ENCODE measurements around the gene SHFL.

The SHFL gene

DNA sequence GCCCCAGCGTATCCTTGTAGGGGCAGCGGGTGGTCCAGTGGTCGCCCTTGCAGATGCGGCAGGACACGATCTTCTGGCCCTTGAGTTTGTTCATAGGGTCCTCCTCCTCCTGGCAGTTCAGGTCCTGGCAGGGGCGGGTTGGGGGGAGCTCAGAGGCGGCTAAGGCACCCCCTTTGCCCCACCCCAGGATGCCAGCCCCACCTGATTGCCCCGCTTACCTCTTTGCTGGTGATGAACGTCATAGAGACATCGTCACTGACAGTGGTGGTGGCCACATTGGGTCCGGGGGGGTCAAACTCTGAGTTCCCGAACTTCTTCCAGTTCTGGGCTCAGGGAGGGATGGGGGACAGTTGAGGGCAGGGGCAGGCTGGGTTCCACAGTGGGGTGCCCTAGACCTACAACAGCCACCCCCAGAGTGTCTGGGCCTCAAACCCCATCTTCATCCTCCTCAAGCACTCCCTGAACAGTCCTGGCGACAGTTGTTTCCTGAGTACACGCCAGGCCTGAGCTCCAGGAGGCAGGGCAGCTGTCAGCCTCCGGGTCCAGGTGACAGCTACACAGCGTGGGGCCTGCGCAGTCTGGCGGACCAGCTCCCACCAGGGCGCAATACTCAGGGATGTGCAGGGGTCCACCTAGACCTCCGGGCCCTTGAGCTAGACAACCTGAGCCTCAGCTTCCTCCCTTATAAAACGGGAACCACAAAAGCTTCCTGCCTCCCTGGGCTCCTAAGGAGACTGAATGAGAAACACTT lies 30.9 kb downstream of the SHFL start:
- DNase-seq: no peak
- in situ Hi-C loops (cut with HindIII; ENCODE audit: low pct_ligation_motif_present, low pct_unique_long_range_greater_than_20kb, low sequenced_read_pairs): no loop called here

DNA sequence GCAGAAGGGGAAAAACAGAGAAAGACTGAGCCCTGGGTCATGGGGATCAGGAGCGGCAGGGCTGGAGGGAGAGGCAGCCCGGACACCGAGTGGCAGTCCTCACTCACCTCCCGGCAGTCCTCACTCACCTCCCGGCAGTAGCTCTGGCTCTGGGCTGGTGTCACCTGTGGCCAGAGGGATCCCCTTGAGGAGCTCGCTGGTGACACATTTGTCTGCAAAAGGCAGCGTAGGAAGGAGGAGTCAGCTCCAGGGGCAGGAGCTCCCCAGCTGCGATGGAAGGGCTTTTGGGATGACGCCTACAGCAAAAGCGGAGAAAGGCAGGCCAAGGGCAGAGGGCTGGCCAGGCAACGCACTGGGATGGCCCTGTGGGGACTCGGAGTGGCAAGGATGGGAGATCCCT lies 32.8 kb downstream of the SHFL start:
- DNase-seq: no peak
- in situ Hi-C loops (cut with HindIII; ENCODE audit: low pct_ligation_motif_present, low pct_unique_long_range_greater_than_20kb, low sequenced_read_pairs): no loop called here

DNA sequence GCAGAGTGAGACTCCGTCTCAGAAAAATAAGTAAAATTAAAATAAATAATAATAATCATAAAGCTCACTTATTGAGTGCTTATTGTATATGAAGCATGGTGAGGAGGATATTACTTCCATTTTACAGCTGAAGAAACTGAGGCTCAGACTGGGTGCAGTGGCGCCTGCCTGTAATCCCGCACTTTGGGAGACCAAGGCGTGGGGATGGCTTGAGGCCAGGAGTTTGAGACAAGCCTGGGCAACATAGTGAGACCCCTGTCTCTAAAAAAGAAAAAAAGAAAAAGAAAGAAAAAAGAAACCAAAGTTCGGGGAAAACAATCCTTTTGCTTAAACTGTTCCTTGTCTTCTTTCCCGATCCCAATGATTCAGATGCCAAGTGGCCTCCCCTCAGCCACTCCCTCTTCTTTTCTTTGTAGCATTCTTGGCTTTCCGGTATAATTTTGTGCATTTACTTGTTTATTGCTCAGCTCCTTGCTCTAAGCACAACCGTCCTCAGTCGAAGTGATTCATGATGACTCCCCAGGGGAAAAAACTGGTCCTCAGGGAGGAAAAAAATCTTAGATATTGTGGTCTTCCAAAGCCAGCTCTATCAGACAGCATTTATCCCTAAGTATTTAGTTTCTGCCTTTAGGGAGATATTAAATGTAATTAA lies 34.5 kb downstream of the SHFL start:
- in situ Hi-C loops (cut with HindIII; ENCODE audit: low pct_ligation_motif_present, low pct_unique_long_range_greater_than_20kb, low sequenced_read_pairs): no loop called here
- no peak for DNase-seq

DNA sequence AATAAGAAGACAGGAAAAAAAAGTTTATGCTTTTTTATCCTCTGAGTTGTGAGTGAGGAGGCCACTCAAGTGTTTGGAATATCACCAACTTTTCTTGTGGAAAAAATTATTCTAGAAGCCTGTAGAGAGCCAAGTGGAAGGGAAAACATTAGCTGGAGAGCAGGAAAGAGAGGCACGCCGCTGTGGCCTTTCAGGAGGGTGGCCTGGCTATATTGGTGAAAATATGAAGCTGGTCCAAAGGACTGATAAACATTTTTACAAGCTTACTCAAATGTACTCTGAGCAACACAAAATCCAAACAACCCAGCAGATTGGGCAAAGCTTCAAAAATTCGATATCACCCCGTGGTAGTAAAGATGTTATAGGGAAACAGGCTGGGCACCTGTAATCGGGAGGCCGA lies 35.9 kb downstream of the SHFL start:
- no peak for DNase-seq
- in situ Hi-C loops (cut with HindIII; ENCODE audit: low pct_ligation_motif_present, low pct_unique_long_range_greater_than_20kb, low sequenced_read_pairs): no loop called here

DNA sequence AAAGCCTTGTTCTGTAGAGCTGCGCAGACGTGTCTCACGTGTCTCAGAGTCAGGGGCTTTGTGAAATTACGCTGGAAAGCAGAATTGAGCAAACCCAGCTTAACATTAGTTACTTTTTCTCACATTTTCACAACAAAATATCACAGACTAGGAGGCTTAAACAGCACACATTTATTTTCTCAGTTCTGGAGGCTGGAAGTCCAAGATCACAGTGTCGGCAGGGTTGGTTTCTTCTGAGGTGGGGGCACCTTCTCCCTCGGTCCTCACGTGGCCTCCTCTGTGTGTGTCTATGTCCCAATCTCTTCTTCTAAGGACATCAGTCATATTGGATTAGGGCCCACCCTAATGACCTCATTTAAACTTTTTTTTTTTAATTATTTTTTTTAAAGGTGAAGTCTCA lies 38.3 kb downstream of the SHFL start:
- in situ Hi-C loops (cut with HindIII; ENCODE audit: low pct_ligation_motif_present, low pct_unique_long_range_greater_than_20kb, low sequenced_read_pairs): no loop called here
- DNase-seq: no peak

DNA sequence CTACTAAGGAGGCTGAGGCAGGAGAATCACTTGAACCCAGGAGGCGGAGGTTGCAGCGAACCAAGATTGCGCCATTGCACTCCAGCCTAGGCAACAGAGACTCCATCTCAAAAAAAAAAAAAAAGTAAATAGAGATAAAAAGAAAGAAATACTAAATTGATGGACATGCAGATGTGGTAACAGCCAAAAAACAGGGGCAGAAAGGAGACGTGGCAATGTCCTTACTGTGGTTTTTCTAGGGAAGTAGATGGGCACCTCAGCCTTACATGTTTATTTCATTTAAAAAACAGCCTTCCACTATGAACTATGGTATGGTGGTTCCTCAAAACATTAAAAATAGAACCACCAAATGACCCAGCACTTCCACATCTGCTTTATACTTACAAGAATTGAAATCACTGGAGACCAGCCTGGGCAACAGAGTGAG lies 40.1 kb downstream of the SHFL start:
- in situ Hi-C loops (cut with HindIII; ENCODE audit: low pct_ligation_motif_present, low pct_unique_long_range_greater_than_20kb, low sequenced_read_pairs): no loop called here
- no peak for DNase-seq

DNA sequence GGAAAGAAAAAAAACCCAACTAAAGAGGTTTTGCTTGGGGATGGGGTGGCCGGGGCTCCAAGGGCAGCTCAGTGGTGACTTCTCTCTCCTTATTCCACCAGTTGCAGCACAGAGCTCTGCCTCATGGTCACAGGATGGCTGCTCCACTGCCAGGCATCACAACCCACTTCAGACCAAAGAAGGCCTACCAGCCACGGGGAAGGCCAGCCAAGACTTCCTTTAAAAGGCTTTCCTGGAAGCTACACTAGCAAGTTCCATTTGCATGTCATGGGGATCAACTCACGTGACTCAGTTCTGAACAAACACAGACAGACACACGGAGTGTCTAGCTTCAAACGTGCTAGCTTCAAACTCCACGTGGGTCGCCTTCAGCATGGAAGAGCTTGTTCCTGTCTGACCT lies 46.8 kb downstream of the SHFL start:
- in situ Hi-C loops (cut with HindIII; ENCODE audit: low pct_ligation_motif_present, low pct_unique_long_range_greater_than_20kb, low sequenced_read_pairs): no loop called here
- DNase-seq: no peak

DNA sequence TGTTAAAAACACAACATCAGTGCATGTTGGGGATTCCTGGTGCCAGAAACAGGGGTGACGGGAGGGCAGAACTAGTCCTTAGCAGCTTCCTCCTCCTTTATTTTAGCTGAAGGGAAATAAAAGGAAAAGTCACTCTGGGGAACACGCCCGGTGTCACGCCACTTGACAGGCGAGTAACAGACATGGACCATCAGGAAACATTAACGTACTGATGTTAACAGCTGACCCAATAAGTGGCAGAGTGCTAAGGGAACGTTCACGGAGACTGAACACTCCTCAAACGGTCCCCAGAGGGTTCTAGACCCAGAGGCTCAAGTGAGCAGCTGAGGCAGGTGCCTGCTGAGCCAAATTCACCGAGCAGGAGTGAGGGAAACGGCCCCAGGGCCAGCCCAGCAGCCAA lies 47.5 kb downstream of the SHFL start:
- no peak for DNase-seq
- in situ Hi-C loops (cut with HindIII; ENCODE audit: low pct_ligation_motif_present, low pct_unique_long_range_greater_than_20kb, low sequenced_read_pairs): no loop called here

DNA sequence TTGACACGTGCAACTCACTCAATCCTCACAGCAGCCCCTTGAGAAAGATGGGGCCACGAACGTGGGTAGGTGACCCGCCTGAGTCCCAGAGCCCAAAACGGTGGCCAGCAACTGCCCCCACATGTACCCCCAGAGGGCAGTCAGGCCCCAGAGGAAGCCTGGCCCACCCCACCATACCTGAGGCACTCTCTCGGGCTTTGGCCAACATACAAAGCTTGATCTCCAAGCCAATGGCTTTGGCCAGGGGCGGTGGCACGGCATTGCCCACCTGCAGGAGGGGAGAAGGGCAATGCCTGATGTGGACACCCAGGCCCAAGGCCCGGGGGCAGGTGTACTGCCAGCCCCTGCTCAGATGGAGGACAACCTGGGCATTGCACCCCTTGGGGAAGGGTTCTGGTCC lies 47.9 kb downstream of the SHFL start:
- no peak for DNase-seq
- in situ Hi-C loops (cut with HindIII; ENCODE audit: low pct_ligation_motif_present, low pct_unique_long_range_greater_than_20kb, low sequenced_read_pairs): no loop called here

DNA sequence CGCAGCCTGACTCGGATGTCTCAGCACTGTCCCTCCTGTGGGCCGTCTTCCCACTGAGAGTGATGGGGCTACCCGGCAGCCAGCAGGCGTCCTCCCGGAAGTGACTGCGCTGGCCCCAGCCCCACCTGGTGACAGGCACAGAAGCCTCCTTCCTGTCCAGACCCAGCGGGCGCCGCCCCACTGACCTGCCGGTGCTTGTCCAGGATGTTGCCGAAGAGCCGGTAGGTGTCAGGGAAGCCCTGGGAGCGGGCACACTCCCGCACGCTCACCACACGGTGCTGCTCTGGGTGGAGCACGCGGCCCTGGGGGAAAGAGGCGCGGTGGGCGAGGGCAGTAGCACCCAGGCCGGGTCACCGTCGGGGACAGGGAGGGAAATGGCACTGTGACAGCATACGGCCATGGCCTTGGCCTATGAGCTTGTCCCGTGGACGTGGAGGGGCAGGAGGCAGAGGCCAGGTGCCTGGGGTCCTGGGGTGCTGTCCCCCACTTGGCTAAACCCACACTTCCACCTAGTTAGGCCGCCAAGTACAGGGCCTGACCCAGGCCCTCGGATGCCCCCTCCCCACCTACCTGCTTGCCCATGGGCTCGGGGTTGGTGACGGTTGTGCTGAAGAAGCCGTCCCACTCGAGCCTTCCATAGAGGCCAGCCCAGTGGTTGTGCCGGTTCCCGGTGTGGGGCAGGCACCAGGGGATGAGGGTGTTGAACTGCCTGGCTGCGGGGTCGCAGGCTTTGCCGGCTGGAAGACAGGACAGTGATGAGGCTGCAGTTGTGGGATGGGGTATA lies 49.6 kb downstream of the SHFL start:
- in situ Hi-C loops (cut with HindIII; ENCODE audit: low pct_ligation_motif_present, low pct_unique_long_range_greater_than_20kb, low sequenced_read_pairs): no loop called here
- DNase-seq: no peak

DNA sequence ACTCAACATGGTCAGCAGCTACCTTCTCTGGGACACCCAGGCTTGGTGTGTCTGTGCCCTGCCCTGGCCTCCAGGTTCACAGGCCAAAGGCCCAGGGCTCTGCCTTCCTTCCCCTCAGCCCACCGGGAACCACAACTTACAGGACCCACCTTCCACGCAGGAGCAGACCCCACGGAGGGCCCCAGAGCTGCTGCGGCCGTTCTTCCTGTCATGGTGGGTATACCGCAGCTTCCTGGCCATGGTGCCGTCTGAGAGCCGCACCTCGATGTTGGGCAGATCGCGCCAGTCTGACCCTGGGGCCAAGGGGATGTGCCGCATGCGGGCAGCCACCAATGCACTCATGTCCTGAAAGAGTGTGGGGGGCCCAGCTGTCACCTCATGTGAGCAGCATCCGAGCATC lies 50.8 kb downstream of the SHFL start:
- in situ Hi-C loops (cut with HindIII; ENCODE audit: low pct_ligation_motif_present, low pct_unique_long_range_greater_than_20kb, low sequenced_read_pairs): no loop called here
- DNase-seq: no peak

DNA sequence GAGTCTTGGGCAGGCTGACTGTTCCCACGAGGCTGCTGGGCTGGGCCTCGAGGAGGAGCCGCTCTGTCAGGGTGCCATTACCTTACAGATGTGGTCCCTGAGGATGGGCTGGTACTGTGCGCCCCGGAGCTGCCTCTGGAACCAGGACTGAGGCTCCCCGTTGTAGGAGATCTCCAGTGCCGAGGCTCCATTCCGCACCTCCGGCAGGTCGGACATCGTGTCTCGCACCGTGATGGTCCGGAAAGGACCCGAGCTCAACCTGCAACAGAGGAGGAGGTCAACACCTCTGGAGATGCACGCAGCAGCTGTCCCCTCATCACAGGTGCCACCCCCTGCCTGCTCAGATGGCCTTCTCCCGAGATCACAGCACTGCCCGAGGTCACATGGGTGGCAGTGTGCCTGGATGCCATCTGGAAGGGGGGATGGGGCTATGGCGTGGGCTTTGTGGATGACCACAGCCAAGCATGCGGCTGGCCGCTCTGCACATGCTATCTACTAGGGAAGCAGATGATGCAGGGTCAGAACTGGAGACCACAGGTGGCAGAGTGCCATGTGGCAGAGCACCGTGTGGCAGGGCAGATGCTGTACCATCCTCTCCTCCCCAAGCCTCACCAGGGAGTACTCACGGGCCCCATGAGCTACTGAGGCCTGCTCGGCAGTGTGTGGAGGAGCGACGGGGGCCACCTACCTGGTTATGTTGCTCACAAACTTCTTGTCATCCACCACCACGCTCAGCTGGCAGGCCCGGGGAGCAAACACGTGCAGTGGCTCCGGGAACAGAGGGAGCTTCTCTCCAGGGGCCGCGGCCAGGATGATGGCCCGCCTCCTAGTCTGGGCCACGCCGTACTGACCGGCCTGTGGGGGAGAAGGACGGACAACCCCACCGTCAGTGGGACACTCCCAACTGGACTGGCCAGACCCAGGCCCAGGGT lies 51.9 kb downstream of the SHFL start:
- in situ Hi-C loops (cut with HindIII; ENCODE audit: low pct_ligation_motif_present, low pct_unique_long_range_greater_than_20kb, low sequenced_read_pairs): no loop called here
- no peak for DNase-seq

DNA sequence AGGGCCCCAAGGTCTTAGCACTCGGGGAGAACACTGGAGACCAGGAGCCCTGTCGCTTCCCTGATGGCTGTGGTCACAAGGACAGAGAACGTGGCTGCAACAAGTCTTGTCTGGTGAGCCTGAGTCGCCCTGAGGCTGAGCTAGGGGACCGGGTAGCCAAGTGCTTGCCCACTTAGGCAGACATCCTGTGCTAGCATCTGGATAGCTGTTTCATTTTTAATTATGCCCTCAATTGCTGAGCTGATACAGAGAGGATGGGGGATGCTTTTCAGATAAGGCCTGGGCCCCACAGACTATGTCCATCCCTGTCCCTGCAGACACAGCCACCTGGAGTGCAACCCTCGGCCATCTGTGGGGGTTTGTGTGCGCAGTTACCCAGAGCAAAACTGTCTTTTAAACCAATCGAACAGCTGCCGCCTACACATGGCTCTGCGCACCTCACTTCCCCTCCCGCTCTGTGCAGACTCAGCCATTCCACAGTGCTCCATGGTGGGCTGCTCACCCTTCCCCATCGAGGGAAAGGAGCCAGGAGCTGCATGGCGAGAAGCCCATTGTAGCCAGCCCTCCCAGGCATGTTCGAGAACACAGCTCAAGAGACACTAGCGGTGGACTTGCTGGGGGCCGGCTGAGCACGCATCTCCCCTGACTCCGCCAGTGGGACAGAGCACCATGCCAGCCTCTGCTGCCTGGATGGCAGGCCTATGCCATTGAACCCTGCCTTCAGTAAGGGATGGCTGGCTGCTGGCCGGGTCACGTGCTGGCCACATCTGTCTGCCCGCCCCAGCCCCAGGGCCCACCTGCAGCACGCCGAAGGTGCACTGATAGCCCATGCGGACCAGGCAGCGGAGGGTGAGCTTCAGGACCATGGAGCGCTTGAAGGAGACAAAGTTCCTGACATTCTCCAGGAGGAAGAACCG lies 53.0 kb downstream of the SHFL start:
- in situ Hi-C loops (cut with HindIII; ENCODE audit: low pct_ligation_motif_present, low pct_unique_long_range_greater_than_20kb, low sequenced_read_pairs): no loop called here
- no peak for DNase-seq

DNA sequence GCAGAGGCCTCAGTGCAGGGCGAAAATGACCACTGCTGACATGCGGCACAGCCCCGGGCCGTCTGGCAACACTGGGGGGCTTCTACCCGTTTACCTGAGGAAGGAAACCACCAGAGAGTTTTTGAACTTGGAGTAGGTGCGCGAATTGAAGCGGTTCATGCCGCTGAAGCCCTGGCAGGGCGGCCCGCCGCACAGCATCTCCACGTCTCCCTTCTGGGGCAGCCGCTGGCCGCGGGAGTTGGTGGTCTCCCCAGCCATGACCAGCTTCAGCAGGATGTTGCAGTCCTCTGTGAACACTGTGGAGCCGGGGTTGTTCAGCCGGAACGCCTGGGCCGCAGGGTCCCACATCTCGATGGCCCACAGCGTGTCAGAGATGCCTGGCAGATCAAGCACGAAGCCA lies 53.8 kb downstream of the SHFL start:
- in situ Hi-C loops (cut with HindIII; ENCODE audit: low pct_ligation_motif_present, low pct_unique_long_range_greater_than_20kb, low sequenced_read_pairs): no loop called here
- no peak for DNase-seq

DNA sequence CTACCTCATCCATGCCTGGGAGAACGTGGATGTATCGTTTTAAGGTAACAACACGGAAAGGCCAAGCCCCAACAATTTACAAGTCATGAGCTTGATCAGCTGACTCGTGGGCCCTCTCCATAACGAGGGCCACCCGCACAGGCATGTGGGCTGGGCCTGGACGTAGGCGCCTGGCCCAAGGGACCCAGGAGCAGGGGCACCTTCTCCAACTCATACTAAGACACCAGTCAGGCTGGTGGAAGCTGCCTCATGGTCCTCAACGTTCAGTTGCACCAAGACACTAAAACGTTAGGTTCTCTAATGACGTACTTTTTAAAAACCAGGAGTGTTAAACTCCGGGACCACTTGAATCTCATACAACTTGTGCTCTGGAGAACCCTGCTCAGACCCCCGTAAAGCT lies 55.4 kb downstream of the SHFL start:
- DNase-seq: no peak
- in situ Hi-C loops (cut with HindIII; ENCODE audit: low pct_ligation_motif_present, low pct_unique_long_range_greater_than_20kb, low sequenced_read_pairs): no loop called here

DNA sequence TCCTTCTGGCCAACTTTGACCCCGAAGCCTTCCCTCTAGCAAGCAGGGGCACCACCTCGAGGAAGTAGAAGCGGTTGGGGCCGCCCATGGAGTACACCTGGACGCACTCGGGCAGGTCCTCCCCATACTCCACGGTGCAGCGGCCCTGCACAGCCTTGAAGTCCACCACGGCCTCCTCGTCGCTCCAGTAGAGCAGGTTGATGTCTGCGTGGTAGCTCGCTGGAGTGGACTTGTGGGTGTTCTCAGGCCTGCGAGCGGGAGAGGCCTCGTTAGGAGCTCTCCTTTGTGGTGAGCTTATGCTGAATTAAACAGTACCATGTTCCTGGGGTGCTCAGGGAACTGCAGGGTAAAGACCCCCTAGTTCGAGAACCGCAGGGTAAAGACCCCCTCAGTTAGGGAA lies 55.9 kb downstream of the SHFL start:
- in situ Hi-C loops (cut with HindIII; ENCODE audit: low pct_ligation_motif_present, low pct_unique_long_range_greater_than_20kb, low sequenced_read_pairs): no loop called here
- no peak for DNase-seq

All from ACHN (cell line).